Stimulated activated CD4-positive, alpha-beta T cell treated with anti-CD3 and anti-CD28 coated beads, Interleukin-15, amount 100 ng/mL, for 48 hours (primary cell): Measurements from ENCODE around the gene POU2F3.

ENCODE experiments used
- DNase-seq, 2 donors: peaks; one replicate each; pipeline ENCODE4 v3.0.0-alpha.2; 2020; ENCODE audit warnings: low read depth in 2 of 2

The POU2F3 gene

DNA sequence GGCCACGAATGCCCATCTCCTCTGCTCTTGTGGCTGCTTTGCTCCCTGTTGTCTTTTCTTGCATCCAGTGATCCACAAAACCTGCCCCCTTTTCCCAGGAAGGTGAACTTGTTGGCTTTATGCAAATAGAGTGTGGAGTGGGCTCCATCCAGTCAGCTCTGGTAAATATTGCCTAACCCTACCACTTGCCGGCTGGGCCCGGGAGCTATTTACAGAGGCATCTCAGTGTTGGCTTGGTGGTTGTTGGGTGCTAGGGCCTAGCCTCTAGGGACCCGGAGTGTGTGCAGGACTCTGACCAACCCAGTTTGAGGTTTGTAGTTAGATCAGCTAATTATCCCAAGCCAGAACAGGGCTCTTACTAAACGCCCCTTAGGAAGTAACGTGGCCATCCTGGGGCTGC, 44.3 kb downstream of the POU2F3 start:
- no peak for DNase-seq

DNA sequence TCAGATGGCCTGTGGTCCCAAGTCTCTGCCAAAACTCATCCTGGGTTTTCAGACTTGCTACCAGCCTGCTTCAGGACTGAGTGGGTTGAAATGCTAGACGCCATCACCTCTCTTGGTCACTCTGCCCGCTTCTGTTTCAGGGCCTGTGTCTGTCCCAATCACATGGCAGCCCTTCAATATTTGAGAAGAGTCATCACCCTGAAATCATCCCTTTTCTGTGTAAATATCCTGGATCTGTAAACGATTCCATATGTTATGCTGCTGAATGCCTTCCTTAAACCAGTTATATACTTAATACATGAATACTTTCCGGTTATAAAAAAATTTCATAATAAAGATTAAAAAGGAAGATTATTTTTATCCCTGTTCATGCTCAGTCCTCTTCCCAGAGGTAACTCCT, 45.3 kb downstream of the POU2F3 start:
- no peak for DNase-seq

DNA sequence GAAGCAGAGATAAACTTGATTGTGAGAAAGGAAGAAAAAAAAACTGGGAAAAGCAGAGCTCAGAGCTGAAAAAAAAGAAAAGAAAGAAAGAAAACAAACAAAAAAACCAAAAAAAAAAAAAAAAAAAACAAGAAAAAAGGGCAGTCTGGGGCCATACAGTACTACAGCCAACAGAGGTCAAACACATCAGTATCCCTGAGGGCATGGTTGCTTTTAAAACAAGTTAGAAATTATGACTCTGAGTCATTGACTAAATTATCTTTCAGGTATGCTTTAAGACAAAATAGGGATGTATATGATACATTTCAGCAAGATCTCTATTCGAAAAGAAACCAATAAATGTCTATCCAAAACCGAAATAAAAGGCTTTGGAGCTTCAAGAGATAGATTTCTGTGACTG, 48.1 kb downstream of the POU2F3 start:
- no peak for DNase-seq

DNA sequence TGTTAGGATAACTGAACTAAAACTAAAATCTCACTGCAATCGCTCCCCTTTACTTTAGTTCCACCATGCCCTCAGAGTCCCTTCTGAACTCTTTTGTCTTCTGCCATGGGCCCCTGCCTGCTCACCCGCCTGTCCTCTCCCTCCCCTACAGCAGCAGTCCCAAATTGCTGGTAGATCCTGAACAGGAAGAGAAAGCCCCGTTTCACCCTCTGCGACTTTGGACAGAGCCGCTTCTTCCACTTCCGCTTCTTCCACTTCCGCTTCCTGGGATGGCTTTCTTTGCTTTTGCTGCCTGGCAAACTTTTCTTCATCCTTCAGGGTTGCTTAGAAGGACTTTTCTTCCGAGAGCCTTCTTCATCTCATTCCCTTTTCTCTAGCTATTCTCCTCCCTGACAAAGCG, 49.5 kb downstream of the POU2F3 start:
- no peak for DNase-seq

DNA sequence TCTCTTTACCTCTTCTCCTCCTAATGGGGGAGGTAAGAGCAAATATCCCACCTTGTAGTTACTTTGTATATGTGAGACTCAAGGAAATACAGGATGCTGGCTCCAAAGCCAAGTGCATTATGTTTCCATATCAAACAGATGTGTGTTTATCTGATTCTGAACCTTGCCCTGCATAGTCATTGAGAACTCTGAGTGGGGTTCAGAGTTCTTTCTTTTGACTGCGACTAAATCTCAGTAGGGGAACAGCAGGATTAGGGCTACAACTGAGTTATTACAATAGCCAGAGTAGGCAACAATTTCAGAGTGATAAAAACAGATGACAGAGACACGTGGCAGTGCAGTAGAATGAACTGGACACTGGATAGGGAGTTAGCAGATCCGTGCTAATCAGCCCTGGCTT, 51.0 kb downstream of the POU2F3 start:
- DNase-seq, result no peak

DNA sequence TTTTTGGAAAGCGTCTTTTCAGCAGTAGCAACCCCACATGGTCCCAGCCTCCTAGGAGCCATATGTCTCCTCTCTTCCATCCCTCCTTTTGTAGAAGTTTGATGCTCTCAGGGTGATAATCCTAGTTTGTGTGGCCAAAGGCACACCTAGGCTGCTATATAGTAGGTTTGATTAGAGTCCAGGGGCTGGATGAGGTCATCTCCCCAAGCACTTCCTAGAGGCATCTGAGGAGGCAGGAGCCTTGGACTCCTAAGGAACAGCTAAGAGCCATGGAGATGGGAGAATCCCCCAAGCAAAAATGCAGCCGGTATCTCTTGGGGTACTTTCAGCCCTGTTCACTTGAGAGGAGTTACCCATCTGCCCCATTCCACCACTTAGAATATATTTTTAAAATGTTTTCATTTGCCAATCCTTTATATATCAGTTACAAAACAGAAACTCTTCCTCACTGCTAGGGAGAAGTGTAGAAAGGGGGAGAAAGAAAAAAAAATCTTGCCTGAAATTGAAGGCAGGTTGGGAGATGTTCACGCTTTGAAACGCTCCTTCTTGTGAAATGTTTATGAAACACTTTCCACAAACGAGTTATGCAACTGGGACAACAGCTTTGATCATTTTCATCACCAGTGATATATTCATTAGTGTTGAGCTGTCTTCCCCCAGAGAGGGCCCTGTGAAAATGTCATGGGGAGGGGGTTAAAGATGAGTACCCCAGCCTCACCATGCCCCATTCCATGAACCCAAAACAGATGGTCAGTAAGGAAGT, 53.3 kb downstream of the POU2F3 start:
- no peak for DNase-seq

DNA sequence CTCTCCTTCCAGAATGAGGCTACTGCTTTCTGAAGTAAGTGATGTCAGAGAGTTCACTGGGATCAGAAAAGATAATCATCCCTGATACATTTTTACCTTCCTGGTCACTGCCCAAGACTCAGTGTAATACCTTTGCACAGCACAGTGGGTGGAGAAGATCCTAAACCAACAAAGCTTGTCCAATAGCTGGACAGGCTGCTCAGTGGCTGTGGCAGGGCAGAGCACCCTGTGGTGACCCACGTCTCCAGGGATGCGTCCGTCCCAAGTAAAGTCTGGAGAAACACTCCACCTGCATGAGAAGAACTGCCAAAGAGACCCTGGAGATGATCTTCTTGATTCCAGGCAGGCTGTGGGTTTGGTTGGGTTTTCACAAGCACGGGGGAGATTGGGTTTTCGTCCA, 54.2 kb downstream of the POU2F3 start:
- DNase-seq, result no peak

DNA sequence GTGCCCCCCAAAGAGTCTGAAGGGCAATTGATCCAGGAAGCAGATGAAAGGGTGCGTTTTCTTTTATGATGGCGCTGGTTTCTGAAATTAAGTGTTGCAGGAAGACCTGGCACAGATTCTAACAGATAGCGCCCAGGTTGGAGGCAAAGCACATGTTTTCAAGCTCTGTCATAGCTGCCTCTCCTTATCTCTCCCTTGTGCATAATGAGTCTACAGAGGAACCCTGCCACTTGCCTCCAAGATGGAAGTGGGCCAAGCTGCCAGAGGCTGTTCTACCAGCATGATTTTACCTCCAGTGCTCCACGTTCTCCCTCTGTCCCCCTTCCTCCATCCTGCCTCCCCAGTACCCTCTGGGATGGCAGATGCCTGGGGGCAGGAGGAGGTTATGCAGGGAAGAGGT, 55.2 kb downstream of the POU2F3 start:
- DNase-seq, result no peak

DNA sequence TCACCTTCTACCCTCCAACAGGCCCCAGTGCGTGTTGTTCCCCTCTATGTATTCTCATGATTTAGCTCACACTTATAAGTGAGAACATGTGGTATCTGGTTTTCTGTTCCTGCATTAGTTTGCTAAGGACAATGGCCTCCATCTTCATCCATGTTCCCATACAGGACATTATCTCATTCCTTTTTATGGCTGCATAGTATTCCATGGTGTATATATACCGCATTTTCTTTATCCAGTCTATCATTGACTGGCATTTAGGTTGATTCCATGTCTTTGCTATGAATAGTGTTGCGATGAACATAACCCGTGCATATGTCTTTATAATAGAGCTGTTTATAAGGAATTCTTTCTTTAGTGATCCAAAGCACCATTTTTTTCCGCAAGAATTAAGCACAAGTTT, 56.6 kb downstream of the POU2F3 start:
- DNase-seq, result no peak

DNA sequence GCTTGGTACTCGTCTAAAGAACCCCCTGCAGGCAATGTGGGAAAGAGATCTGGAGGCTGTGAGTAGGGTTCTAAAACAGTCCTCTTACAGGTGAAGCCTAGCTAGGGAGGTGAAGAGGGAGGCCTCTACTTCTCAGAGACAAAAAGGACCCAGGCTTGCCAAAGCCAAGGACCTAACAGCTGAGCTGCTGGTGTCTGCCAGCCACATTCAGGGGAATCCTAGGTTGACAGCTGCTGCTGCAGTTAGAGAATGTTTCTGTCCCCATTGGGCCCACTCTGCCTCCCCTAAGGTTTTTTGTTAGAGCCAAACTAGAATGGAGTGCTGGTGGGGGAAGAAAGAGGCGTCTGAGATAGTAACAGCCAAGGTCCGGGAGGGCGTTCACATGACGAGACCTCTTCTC, 58.5 kb downstream of the POU2F3 start:
- DNase-seq, result no peak

DNA sequence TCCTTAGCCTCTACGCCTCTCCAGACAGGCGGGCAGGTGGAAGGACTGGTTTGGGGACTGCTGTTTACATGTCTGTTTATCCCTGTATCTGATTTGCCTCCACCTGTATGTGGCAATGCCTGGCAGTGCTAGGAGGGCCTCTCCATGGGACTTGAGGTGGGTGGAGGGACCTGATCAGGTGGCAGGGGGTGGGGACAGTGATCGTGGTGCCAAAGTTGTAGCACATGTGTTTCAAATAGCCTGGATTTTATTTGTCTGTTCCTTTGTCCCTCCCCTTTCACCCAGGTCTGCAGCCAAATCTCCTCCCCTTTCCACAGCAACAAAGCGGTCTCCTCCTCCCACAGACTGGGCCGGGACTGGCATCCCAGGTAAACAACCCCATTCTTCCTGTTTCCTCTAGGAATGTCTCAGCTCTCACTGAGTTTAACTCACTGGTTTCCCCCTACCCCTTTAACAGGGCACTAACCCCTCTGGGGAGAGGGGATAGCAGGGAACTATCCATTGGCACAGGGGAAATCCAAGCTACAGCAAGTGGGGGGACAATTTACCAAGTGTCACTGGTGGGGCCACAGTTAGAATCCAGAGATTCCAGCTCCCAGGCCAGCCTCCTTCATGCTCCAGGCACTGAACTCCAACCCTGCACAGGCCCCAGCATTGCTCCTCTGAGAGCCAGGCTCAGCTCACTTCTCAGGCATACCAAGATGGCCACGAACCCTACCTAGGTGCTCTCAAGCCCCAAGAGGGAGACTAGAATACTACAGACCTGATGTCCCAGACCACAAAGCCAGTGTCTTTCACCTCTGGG, 62.3 kb downstream of the POU2F3 start:
- DNase-seq, result no peak

DNA sequence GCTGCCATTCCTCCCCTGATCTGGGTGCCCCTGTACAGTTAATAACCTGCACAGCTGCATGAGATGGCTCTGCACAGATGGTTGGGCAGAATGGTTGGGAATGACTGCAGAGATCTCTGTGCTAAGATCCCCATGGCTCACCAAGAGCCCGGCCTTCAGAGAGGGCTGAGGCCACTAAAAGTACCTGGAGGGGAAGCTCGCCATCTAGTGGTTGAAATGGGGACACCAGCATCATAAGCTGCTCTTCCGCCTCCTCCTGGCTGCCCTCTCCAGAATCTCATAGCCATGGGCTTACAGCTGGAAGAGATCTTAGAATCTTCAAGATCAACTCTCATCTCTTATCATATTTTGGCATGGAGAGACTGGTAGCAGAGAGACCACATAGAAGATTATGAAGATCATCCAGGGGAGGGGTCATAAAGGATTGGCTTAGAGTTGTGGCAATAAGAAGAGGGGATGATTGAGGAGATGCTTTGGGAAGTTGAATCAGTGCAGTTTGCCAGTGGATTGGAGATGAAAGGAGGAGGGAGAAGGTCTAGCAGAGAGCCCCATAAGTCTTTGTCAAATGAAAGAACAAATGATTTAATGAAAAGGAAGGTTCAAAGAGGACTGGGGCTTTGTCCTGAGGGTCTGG, 63.2 kb downstream of the POU2F3 start:
- peak in 1 of 2 donors; percentile 54 for DNase-seq

DNA sequence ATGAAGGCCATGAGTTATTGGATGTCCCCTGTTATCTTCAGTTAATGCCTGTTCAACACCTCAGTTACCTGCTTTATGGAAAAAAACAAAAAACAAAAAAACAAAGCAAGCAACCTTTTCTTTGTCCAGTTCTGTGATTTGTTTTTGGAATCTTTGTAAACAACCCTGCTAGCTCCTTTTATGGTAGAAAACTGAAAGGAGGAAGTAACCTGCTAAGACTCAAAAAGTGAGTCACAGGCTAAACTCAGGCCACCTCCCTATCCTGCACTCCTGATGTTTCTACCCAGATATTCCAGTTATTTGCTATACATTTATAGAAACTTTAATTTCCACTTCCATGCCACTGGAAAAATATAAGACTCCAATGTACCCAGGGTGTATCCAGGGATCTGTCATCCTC, 64.6 kb downstream of the POU2F3 start:
- DNase-seq, result no peak

DNA sequence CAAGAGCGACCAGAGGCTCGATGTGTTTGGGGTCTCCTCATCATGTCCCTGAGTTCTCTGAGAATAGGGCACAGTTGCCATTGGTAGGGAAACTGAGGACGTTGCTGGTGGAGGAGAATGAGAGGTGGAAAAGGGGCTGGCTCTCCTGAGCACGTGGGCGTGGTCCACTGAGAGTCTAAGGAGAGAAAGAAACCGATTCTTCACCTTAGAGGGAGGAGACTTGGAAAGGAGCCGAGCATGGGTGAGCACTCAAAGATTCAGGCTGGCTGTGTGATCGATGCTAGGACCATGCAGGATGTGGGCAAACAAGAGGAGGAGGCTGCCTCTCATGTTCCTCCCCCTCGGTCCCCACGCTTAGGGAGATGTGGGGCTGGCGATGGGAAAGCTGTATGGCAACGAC, 65.3 kb downstream of the POU2F3 start:
- no peak for DNase-seq

DNA sequence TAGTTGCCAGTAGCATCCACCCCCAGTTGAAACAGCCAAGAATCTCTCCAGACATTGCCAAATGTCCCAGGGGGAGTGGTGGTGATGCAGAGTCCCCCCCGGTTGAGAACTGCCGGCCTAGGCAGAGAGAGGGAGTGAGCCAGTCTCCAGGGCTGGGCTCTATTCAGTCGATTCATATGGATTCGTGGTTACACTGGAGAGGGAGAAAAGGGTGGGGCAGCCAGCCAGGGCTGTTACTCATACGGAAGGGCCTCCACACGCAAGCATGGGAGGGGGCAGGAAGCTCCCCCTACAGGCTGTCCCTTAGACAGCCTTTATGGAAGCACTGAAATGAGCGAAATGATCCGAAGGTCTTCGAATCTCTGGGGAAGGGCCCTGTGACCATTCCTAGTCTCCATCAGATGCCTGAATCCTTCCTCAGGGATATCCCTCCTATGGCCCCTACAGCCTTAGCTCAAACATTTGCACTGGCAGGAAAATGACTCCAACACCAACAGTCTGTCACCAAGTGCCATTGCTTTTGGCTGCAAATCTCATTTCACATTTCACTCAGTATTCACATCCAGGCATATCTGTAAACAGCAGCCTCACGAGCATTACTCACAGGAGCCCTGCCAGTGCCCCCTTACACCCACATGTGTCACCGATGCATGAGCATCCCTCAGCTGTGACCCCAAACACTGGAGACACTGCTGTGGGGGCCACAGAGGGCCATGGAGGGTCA, 66.7 kb downstream of the POU2F3 start:
- DNase-seq, result no peak

DNA sequence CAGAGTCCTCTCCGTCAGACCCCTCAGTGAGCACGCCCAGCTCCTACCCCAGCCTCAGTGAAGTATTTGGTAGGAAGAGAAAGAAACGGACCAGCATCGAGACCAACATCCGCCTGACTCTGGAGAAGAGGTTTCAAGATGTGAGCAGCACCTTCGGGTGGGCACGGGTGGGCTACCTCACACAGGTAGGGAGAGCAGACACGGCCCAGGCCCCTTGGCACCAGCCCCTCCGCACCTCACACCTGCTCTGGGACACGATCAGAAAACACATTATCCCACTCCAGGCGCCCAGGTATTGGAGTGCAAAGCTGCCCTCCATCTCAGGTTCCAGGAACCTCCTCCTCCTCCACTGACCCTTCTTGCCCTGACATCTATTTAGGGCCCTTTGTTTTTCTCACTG, 67.5 kb downstream of the POU2F3 start:
- DNase-seq, result no peak

DNA sequence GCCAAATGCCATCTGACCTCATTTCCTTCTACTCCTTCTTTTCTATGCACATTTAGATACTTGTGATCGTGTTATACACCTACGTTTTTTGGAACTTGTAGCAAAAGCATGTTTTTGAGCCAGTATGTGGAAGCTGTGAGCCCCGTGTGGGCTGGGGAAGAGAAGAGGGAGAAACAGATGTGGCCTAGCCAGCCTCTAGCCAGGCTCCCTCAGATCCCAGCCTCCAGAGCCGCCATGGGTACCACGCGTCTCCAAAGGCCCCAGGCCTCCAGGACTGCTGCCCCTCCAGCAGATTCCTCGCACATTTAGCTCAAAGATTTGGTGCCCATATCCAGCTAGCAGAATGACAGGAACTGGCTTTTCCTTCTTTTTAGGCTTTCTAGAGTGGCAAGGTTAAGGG, 68.1 kb downstream of the POU2F3 start:
- DNase-seq, result no peak

DNA sequence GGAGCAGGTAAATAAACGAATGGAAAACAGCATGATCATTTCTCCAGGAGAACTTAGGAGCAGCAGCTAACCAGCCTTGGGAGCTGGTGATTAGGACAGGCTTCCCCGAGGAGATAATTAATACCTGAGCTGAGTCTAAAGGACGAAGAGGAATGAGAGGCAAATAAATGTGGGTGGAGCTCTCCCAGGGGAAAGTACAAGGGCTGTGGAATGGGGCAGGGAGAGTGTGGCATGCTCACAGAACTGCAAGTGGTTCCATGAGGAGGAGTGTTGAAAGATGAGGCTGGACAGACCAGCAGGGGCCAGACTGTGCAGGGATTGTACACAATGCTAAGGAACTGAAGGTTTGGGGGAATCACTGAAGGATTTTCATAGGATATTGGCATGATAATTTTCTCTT, 70.9 kb downstream of the POU2F3 start:
- DNase-seq, result no peak

DNA sequence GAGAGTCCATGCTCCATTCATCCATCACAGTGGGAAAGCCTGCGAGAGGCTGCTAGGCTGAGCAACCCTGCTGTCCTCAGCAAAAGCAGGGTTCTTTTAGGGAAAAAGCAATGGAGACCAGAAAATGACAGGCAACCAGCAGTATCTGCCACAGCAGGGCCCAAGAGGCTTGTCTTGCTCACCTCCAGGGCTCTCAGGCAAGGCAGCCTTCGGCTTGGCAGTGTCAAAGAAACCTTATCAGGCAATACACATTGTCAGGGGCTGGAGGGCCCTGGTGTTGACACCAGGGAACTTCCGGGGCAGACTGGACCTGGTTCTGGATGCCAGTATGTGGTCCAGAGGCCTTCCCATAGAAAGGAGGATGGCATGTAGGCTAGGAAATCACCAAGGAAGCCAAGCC, 74.9 kb downstream of the POU2F3 start:
- no peak for DNase-seq

DNA sequence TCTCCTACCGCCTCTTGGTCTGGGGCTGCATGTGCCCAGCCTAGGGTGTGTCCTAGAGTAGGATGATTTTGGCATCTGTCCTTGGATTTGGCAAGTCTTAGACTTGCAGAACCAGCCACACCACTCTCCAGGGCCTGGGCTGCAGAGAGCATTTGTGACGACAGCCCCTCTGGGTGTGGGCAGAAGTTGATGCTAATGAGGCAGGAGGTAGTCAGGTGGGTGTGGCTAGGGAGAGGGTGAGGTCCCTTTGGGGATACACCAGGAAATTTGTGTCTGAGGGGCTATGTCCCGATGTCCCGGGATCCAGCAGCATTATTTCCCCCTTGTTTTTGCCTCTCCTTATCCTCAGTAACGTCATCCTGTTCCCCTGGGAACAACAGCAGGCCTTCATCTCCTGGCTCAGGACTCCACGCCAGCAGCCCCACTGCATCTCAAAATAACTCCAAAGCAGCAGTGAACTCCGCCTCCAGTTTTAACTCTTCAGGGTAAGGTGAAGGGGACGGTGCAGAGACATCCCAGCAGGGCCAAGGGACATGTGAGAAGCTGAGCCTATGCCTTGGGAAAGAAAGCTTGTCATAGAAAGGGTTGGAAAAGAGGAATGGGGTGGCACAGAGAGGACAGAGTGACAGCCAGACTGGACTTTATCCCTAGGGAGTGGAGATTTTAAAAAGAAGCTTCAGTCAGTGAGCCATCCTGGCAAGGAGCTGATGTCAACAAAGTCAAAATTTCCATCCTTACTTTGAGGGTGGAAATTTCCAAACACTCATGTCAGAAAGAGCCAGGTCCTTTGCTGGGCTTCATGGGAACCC, 77.1 kb downstream of the POU2F3 start:
- DNase-seq, result no peak

DNA sequence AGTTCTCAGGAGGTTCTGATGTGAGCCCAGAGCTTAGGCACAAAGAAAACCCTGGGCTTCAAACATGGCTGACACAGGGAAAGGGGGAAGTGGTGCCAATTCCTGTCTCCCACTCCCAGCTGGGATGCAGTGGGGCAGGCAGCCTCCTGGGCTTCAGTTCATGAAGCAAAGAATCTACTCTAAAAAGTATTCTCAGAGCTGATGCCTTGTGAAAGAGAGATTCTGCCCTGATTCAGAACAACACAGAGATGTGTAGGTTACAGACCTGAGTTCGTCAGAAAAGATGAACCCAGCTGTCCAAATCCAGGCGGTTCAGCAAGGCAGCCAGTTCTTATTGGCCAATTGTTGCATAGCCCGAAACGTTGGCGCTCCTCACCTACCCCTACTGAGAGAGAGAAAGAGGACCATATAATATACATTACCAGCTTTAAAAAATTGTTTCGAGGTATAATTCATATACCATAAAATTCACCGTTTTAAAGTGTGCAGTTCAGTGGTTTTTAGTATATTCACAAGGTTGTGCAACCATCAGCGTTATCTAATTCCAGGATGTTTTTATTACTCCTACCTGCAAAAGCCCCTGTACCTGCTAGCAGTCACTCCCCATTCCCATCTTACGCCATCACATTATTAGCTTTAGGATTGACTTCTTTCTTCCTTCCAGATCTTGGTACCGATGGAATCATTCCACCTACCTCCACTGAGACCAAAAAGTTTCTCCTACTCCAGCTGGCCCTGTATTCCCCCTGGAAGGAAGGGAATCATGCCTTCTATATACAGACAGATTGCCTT, 77.9 kb downstream of the POU2F3 start:
- DNase-seq, result no peak
